ENCODE measurements around the gene MORN1. TPM values are rescaled to one million over a fixed set of nuclear protein-coding genes. Genes with fewer than 3 reads are reported as not detected.

Gene MORN1
- total RNA-seq, 4 donors from 2014 or later, result 3.0 to 34.0 (median 12.5) TPM

DNA sequence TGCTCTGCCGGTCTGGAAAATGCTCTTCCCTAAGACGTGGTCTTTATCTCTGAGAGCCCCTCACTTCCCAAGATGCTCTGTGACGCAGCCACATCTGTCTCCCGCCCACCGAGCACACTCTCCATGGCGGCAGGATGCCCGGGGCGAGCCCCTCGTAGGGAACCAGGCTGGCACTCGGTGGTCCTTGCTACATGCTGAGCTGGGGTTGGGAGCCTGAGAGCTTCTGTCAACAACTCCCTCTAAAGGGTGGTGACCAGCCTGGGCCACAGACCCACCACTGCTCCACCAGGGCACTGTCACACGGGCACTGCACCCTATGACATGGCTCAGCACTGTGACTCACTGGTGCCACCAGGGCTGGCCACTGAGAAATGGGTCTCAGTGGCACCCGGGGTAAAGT lies 18.4 kb upstream of the MORN1 start:
- in situ Hi-C loops (cut with MboI; ENCODE audit: low pct_ligation_motif_present in 1 of 4, low pct_unique_long_range_greater_than_20kb in 1 of 4, low sequenced_read_pairs in 3 of 4) (loop anchor here (10.0 to 25.0 kb wide), 4 partner anchors 135 to 235 kb away; partner anchors contain the start of genes MMEL1 (in 1 of the 4) and TNFRSF14 (in 1 of the 4)), intact Hi-C loops (cut with DNase I; ENCODE audit: low total_unique reads) (no loop called here)
- 95% methylated on average over 12 of the region's 12 CpGs; no CpG with 5 or more reads in 1 of the 2 donors for WGBS, 2 donors (ENCODE audit: low coverage in 1 of 2)
- H3K9me3 ChIP-seq, result no peaks in the 10 kb centered on the region
- no peak for TF ChIP-seq POLR2AphosphoS5 (IDR thresholded peaks at IDR 0.05)
- TF ChIP-seq, protein P1, sequence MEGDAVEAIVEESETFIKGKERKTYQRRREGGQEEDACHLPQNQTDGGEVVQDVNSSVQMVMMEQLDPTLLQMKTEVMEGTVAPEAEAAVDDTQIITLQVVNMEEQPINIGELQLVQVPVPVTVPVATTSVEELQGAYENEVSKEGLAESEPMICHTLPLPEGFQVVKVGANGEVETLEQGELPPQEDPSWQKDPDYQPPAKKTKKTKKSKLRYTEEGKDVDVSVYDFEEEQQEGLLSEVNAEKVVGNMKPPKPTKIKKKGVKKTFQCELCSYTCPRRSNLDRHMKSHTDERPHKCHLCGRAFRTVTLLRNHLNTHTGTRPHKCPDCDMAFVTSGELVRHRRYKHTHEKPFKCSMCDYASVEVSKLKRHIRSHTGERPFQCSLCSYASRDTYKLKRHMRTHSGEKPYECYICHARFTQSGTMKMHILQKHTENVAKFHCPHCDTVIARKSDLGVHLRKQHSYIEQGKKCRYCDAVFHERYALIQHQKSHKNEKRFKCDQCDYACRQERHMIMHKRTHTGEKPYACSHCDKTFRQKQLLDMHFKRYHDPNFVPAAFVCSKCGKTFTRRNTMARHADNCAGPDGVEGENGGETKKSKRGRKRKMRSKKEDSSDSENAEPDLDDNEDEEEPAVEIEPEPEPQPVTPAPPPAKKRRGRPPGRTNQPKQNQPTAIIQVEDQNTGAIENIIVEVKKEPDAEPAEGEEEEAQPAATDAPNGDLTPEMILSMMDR (IDR thresholded peaks at IDR 0.05), result no peak
- no peak for TF ChIP-seq EP300 (IDR thresholded peaks at IDR 0.05; ENCODE audit: low read depth)
- TF ChIP-seq POLR2A (IDR thresholded peaks at IDR 0.05), result no peak
- peaks cover 0 to 4% (median 0%) of the 10 kb centered on the region in 4 donors for H3K36me3 ChIP-seq
- peaks cover 16 to 29% (median 25%) of the 10 kb centered on the region in 4 donors for H3K4me1 ChIP-seq
- no peak overlapping the region for H3K27ac ChIP-seq
- H3K4me3 ChIP-seq, result no peak overlapping the region
- no peak for DNase-seq
- no peaks in the 10 kb centered on the region for H3K27me3 ChIP-seq

DNA sequence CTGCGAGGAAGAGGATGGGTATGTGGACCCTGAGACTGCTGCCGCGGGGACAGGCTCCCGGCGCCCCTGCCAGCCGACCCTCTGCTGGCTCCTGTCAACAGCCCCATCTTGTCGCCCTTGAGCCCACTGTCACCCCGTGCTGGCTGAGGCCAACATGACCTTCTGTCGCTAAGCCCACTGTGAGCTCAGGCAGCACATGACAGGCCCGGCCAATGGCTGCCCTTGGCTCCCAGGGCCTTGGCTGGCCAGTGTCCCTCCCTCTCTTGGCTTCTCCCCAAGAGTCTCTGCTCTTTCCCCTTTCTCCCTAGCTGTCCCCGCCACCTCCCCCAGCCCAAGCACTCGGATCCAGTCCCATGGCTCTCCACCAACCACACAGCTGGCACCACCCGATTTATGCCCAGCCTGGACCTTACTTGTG lies 17.5 kb upstream of the MORN1 start:
- 83 to 91% methylated on average over 1 to 13 of the region's 13 CpGs for WGBS, 2 donors (ENCODE audit: low coverage in 1 of 2)
- no peak for DNase-seq
- no peaks in the 10 kb centered on the region for H3K27me3 ChIP-seq
- no peaks in the 10 kb centered on the region for H3K9me3 ChIP-seq
- peaks cover 11 to 20% (median 16%) of the 10 kb centered on the region in 4 donors for H3K4me1 ChIP-seq
- H3K36me3 ChIP-seq, result peaks cover 0 to 13% (median 0%) of the 10 kb centered on the region in 4 donors
- no peak overlapping the region for H3K27ac ChIP-seq
- intact Hi-C loops (cut with DNase I; ENCODE audit: low total_unique reads), result no loop called here
- no peak overlapping the region for H3K4me3 ChIP-seq
- no peak for TF ChIP-seq EP300 (IDR thresholded peaks at IDR 0.05; ENCODE audit: low read depth)
- TF ChIP-seq POLR2AphosphoS5 (IDR thresholded peaks at IDR 0.05), result no peak
- TF ChIP-seq, protein P1 (IDR thresholded peaks at IDR 0.05), result no peak
- TF ChIP-seq POLR2A (IDR thresholded peaks at IDR 0.05), result no peak
- in situ Hi-C loops (cut with MboI; ENCODE audit: low pct_ligation_motif_present in 1 of 4, low pct_unique_long_range_greater_than_20kb in 1 of 4, low sequenced_read_pairs in 3 of 4), result loop anchor here in 2 of 4 donors (25.0 kb wide), 2 partner anchors 153 to 228 kb away; partner anchors contain the start of genes MMEL1 (in 1 of the 2) and TNFRSF14 (in 1 of the 2)

DNA sequence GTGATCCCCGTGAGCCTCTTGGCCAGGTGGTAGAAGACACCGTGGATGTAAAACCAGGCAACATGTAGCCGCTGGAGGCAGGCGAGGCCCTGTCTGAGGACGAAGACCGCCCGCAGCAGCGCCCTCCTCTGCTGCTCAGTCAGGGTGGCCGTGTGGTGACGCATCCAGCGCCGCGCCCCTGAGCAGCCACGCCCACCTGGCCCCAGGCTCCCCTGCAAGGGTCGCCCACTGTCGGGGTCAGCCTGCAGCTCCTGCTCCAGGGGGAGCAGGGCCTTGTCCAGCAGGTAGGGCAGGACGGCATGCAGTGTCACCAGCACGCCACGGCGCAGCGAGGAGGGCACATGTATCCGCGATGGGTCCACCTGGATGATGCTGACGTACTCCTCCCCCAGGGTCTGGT lies 17.1 kb upstream of the MORN1 start:
- intact Hi-C loops (cut with DNase I; ENCODE audit: low total_unique reads) (no loop called here), in situ Hi-C loops (cut with MboI; ENCODE audit: low pct_ligation_motif_present in 1 of 4, low pct_unique_long_range_greater_than_20kb in 1 of 4, low sequenced_read_pairs in 3 of 4) (loop anchor here in 2 of 4 donors (25.0 kb wide), 2 partner anchors 154 to 229 kb away; partner anchors contain the start of genes MMEL1 (in 1 of the 2) and TNFRSF14 (in 1 of the 2))
- H3K27ac ChIP-seq, result no peak overlapping the region
- H3K36me3 ChIP-seq, result peaks cover 0 to 17% (median 1%) of the 10 kb centered on the region in 4 donors
- no peaks in the 10 kb centered on the region for H3K27me3 ChIP-seq
- TF ChIP-seq POLR2AphosphoS5 (IDR thresholded peaks at IDR 0.05) (no peak), POLR2A (IDR thresholded peaks at IDR 0.05) (no peak), EP300 (IDR thresholded peaks at IDR 0.05; ENCODE audit: low read depth) (no peak)
- TF ChIP-seq, protein P1 (IDR thresholded peaks at IDR 0.05), result no peak
- DNase-seq, result no peak
- H3K9me3 ChIP-seq, result no peaks in the 10 kb centered on the region
- 95% methylated on average over 14 of the region's 24 CpGs; no CpG with 5 or more reads in 1 of the 2 donors for WGBS, 2 donors (ENCODE audit: low coverage in 1 of 2)
- H3K4me1 ChIP-seq, result peaks cover 7 to 16% (median 12%) of the 10 kb centered on the region in 4 donors
- H3K4me3 ChIP-seq, result no peak overlapping the region

DNA sequence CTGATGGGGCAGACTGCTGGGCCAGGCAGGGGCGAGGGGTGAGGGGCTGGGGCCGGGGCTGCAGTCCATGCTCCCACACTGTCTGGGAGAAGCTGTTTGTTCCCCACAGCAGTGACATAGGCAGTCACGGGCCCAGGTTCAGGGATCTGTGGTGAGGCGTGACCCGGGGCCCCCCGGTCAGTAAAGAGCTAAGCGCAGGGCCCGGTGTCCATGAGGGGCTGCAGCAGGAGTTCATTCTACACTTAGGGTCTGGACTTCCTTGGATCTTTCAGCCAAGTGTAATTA lies 16.6 kb upstream of the MORN1 start:
- Histone ChIP-seq H3K9me3 (no peaks in the 10 kb centered on the region), H3K4me1 (peaks cover 3 to 11% (median 7%) of the 10 kb centered on the region in 4 donors), H3K4me3 (no peak overlapping the region), H3K27me3 (no peaks in the 10 kb centered on the region), H3K36me3 (peaks cover 0 to 22% (median 4%) of the 10 kb centered on the region in 4 donors), H3K27ac (no peak overlapping the region)
- DNase-seq, result no peak
- no peak for TF ChIP-seq POLR2AphosphoS5 (IDR thresholded peaks at IDR 0.05)
- TF ChIP-seq, protein P1 (IDR thresholded peaks at IDR 0.05), result no peak
- no peak for TF ChIP-seq EP300 (IDR thresholded peaks at IDR 0.05; ENCODE audit: low read depth)
- TF ChIP-seq POLR2A (IDR thresholded peaks at IDR 0.05), result no peak
- intact Hi-C loops (cut with DNase I; ENCODE audit: low total_unique reads) (no loop called here), in situ Hi-C loops (cut with MboI; ENCODE audit: low pct_ligation_motif_present in 1 of 4, low pct_unique_long_range_greater_than_20kb in 1 of 4, low sequenced_read_pairs in 3 of 4) (loop anchor here in 2 of 4 donors (25.0 kb wide), 2 partner anchors 154 to 229 kb away; partner anchors contain the start of genes MMEL1 (in 1 of the 2) and TNFRSF14 (in 1 of the 2))
- 97% methylated on average over 8 of the region's 8 CpGs; no CpG with 5 or more reads in 1 of the 2 donors for WGBS, 2 donors (ENCODE audit: low coverage in 1 of 2)
